Raji (cell line): ENCODE data around the gene NOG.

Experiments
- POLR2A ChIP-seq: IDR thresholded peaks from 2 replicates; pipeline ENCODE4 v1.6.1; 2011; ENCODE audit warnings: low read depth, low read length, control low read depth; ENCODE audit not compliant: insufficient read depth

The NOG gene

DNA sequence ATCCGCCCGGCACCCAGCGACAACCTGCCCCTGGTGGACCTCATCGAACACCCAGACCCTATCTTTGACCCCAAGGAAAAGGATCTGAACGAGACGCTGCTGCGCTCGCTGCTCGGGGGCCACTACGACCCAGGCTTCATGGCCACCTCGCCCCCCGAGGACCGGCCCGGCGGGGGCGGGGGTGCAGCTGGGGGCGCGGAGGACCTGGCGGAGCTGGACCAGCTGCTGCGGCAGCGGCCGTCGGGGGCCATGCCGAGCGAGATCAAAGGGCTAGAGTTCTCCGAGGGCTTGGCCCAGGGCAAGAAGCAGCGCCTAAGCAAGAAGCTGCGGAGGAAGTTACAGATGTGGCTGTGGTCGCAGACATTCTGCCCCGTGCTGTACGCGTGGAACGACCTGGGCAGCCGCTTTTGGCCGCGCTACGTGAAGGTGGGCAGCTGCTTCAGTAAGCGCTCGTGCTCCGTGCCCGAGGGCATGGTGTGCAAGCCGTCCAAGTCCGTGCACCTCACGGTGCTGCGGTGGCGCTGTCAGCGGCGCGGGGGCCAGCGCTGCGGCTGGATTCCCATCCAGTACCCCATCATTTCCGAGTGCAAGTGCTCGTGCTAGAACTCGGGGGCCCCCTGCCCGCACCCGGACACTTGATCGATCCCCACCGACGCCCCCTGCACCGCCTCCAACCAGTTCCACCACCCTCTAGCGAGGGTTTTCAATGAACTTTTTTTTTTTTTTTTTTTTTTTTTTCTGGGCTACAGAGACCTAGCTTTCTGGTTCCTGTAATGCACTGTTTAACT, 1.0 kb downstream of the NOG start:
- no peak for TF ChIP-seq POLR2A

- TF ChIP-seq POLR2A = no peak
Observed at GRCh38 chr17:56595108-56595418, 1.6 kb downstream of the NOG start.

- TF ChIP-seq POLR2A = no peak
Observed at GRCh38 chr17:56595831-56596690, 2.6 kb downstream of the NOG start.

GRCh38 chr17:56596691-56597494, 3.4 kb downstream of the NOG start:
- no peak for TF ChIP-seq POLR2A

DNA sequence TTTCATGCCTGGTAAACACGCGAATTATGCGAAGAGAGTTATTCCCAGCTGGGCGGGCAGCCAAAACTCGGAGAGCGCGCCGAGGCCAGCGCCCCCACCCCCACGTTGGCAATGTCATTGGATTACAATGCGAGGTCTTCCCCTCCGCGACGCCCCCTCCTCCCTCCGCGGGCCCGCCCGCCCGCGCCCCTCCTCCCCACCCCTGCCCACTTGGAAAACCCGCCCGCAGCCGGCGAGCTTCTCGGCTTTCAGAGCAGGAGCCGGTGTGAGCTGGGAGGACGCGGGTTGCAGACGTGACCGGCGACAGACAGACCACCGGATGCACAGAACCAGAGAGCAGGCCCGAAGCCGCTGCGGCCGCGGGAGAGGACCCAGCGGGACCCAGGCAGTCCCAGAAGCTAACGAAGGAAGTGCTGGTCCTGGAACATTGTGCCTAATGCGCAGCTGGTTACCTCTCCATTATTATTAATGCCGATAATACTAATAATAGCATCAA, 4.0 kb downstream of the NOG start:
- TF ChIP-seq POLR2A = no peak

GRCh38 chr17:56598466-56598865, 5.0 kb downstream of the NOG start:
- TF ChIP-seq POLR2A = no peak

- no peak for TF ChIP-seq POLR2A
Observed at GRCh38 chr17:56599088-56599487, 5.6 kb downstream of the NOG start.

- TF ChIP-seq POLR2A = no peak
Observed at GRCh38 chr17:56599566-56599965, 6.1 kb downstream of the NOG start.

DNA sequence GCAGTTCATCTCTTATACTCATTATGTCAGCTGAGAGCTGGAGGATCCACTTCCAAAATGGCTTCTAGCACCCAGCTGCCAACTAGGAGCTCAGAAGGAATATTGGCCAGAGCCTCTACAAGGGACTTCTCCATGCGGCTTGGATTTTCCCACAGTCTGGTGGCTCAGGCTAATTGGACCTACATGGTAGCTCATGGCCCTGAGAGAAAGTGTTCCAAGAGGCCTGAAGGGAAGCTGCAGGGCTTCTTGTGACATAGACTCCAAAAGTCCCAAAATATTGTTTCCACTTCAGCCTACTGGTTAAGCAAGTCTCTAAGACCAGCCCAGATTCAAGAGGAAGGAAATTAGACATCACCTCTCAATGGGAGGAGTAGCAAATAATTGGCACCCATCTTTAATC, 6.8 kb downstream of the NOG start:
- no peak for TF ChIP-seq POLR2A

- no peak for TF ChIP-seq POLR2A
Observed at GRCh38 chr17:56601591-56601990, 8.1 kb downstream of the NOG start.

- TF ChIP-seq POLR2A = no peak
Observed at GRCh38 chr17:56602292-56603130, 9.0 kb downstream of the NOG start.

DNA sequence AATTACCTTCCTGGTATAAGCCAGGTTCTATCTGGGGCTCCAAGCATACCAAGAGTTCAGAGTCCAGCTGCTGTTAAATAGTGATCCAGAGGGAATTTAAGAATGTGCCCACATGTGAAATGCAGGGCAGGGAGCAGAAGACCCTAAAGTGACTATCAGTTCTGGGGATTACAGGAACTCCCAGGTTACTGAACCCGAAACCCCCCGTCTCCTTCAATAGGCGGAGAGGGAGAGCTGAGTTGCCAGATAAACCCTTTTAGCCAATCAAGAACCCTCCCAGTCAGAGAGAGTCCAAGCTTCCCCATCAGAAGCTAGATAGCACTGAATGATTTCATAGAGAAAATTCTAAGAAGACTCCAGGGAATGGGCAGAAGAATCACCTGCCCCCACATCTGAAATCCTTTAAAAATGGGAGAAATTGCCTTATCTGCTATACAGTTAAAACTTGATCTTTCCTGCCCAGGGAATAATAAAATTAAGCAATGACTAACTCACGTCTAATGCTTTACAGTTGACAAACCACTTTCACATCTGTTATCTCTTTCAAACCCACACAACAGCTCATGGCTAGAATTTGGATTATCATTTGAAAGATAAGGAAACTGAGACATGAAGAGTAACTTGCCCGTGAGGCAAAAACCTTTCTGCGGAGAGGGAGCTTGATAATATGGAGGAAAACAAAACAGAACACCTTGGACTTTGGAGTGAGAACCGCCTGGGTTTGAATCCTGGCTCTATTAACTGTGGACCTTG, 10.2 kb downstream of the NOG start:
- TF ChIP-seq POLR2A = no peak

- no peak for TF ChIP-seq POLR2A
Observed at GRCh38 chr17:56604691-56605290, 11.3 kb downstream of the NOG start.
